GM18517 (cell line): ENCODE results near the gene TPSG1.
"Not testable (repeated sequence)": the region's sequence is repeated elsewhere in the genome, so short reads cannot be mapped to it uniquely, and the experiment has no call there.

Experiments used
- ATAC-seq: cut with Tn5 transposase; IDR thresholded peaks from one replicate; pipeline ENCODE4 v1.9.1; 2021; ENCODE audit warnings: mild to moderate bottlenecking, moderate library complexity; ENCODE audit not compliant: unreplicated experiment

TPSG1 gene

DNA sequence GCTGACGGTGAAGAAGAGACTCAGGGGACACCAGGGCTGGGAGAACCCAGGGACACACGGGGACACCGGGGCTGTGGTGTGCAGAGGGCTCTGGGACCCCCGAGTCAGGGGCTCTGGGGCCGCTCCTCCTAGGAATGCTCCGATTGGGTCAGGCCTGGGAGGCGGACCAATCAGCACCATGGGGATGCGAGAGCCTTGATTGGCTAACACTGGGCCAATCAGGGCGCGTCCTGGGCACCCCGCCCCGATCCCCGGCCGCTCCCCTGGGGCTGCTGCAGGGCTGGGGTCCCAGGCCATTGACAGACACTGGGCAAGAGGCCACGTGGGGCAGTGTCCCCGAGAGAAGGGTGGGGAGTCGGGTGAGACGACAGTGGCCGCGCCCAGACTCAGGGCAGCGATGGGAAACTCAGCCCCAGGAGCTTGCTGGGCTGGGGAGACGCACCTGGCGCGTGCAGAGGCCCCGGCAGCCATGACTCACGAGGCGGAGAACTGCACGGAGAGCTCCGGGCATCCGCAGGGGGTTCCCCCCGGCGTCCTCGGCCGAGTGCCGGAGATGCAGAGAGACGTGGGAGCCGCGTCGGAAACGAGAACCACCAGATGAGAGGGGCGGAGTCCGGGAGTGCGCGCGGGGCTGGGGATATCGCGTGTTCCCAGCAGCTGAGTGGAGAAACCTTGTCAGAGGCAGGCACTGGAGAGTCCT is 7.1 kb upstream of the TPSG1 start:
- not testable (repeated sequence) for ATAC-seq

DNA sequence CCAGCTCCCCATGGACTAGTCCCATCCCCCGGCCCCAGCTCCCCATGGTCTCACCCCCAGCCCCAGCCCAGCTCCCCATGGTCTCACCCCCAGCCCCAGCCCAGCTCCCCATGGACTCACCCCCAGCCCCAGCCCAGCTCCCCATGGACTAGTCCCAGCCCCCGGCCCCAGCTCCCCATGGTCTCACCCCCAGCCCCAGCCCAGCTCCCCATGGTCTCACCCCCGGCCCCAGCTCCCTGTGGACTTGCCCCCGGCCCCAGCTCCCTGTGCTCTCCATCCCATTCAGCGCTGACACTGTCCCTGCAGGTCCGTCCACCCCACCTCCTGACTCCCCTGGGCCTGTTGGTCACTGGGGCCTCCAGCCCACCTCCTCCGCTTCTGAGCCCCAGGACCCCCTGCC is 6.2 kb upstream of the TPSG1 start:
- not testable (repeated sequence) for ATAC-seq

- ATAC-seq = not testable (repeated sequence)
These were observed 5.6 kb upstream of the TPSG1 start for GRCh38 chr16:1230471-1231212.

DNA sequence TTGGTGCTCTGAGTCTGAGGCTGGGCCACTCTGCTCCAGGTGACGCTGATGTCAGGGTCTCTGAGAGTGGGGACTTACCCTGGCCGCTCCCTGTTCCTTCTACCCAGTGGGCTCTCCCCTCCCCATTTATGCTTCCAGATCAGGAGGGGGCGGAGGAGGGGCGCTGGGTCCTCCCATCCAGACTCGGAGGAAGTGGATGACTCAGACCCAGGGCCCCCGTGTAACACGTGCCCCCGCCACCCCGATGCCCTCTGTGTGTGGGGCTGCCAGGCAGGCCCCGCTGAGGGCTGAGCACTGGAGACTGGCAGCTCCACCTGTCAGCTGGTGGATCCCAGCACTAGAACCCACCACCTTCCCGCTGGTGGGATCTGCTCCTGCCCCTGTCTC is 5.0 kb upstream of the TPSG1 start, which contains the start of gene TPSB2:
TSS of gene TPSB2 (minus strand) at position 101 of the 387 bp plus-strand sequence. CDS start 233 bp downstream, outside the sequence.
- not testable (repeated sequence) for ATAC-seq

GRCh38 chr16:1229476-1229875 is 4.4 kb upstream of the TPSG1 start:
- not testable (repeated sequence) for ATAC-seq

GRCh38 chr16:1228227-1228626 is 3.2 kb upstream of the TPSG1 start:
- not testable (repeated sequence) for ATAC-seq

DNA sequence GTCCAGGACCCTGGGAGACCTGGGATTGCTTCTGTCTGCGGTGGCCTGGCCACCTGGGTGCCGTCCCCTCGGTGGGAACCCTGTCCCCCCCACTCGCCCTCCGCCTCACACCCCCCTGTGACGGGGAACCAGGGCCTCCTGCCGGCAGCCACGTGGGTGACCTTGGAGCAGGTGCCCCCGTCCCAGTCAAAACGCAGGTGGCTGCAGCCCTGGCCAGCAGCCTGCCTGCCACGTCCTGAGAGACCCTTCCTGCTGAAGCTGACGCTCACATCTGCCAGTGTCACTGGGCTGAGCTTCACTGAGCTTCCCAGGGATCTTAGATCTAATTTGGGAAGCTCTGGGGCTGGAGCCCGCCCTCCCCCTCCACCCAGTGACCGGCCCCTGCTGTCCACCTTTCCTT is 1.6 kb upstream of the TPSG1 start:
- not testable (repeated sequence) for ATAC-seq

- ATAC-seq = not testable (repeated sequence)
These were observed 752 bp upstream of the TPSG1 start for GRCh38 chr16:1225728-1226311.

DNA sequence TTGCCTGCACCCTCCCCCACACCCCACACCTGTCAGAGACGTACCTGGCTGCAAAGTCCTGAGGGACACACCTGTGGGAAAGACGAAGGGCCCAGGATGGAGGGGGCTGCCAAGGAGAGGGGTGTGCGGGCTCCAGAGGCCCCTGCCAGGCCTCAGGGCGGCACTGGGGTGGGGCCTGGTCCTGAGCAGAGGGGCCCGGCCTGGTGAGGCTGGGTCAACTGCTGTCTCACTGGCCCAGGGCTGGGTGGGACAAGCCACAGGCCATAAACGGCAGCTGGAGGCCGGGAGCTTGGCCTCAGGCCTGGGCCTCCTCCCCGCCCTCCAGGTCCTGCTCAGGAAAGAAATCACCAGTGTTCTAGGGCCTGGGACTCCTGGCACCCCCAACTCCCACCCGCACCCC is 510 bp downstream of the TPSG1 start:
- no peak for ATAC-seq

DNA sequence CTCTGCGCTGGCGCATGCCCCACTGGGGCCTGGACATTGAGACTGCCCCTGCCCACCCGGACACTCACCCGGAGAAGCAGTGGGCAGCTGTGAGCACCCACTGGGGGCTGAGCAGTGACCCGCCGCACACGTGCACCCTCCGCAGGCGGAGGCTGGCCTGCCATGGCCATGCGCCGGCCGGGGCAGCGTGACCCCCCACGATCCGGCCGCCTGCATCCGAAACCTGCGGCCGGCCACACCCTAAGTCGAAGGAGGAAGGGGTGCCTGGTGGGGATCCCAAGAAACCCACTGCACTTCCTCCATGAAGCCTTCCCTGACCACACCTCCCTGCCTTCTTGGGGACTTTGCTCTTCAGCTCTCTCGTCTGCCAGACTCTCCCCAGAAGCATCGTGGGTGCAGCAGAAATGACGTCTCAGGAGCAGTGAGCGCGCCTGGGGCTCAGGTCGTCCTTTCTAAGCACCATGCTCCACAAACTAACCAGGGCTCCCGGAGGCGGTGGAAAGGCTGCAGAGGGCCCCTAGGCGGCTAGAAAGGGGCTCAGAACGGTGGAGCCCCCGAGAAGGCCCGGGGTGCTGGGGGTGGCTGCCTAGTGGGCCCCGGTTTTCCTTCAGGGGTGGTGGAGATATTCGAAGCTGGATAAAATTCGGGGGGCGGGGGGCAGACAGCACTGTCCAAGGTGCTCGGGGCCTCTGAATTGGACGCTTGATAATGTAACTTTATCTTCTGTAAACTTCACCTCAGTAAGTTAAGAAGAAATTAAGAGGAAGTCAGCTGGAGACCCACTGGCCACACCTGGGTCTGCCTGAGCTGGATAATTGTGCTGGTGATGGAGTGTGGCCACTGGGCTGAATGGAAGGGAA is 1.5 kb downstream of the TPSG1 start:
- no peak for ATAC-seq

- no peak for ATAC-seq
These were observed 2.3 kb downstream of the TPSG1 start for GRCh38 chr16:1222553-1223354.

DNA sequence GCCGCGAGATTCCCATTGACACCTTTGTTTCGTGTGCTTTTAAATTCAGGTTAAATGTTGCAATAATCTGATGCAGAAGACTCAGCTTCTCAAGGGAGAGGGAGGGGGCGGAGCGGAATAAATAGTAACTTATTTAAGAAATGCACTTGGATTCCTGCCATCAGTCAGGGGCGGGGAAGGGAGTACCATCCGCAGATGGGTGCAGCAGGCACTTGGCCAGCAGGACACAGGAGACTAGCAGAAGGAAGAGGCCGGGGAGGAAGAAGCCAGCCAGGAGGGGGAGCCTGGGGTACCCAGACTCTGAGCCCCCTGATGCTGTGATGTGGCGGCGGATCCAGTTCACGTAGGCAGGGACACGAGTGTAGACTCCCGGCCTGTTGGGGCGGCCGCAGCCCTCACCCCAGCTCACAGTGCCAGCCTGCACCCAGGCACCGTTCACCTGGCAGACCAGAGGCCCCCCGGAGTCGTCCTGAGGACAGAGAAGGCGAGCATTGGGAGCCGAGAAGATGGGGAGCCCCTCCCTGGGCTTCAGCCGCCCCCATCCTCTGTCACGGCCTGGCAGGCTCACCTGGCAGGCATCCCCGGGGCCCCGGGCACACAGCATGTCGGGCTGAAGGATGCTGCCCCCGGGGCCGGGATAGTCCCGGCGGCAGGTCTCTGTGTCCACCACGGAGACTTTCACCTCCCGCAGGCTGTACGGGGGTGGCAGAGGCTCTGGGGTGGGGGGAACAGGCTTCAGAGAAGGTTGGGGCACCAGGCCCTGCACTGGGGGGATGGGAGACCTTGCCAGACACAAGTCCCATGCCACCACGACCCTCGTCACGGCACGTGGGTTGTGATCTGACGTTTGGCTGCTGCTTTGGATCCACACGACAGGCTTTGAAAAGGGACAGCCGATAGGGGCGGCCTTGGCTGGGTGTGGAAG is 3.2 kb downstream of the TPSG1 start:
- no peak for ATAC-seq

DNA sequence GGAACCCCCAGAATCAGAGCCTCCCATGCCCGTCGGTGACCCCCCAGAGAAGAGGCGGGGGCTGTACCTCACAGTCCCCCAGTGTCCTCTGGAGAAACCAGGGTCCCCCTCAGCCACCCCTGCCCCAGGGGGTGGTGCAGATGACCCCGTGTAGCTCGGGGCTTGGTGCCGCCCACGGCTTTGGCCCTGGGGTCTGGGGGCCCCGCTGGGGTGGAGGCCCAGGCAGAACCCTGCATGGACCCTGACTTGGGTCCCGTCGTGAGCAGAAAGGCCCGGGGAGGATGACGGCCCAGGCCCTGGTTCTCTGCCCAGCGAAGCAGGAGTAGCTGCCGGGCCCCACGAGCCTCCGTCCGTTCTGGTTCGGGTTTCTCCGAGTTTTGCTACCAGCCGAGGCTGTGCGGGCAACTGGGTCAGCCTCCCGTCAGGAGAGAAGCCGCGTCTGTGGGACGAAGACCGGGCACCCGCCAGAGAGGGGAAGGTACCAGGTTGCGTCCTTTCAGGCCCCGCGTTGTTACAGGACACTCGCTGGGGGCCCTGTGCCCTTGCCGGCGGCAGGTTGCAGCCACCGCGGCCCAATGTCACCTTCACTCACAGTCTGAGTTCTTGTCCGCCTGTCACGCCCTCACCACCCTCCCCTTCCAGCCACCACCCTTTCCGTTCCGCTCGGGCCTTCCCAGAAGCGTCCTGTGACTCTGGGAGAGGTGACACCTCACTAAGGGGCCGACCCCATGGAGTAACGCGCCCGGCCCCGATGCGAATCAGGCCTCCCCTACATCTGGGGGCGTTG is 4.0 kb downstream of the TPSG1 start:
- no peak for ATAC-seq

- ATAC-seq = no peak
These were observed 4.9 kb downstream of the TPSG1 start for GRCh38 chr16:1220098-1220728.

DNA sequence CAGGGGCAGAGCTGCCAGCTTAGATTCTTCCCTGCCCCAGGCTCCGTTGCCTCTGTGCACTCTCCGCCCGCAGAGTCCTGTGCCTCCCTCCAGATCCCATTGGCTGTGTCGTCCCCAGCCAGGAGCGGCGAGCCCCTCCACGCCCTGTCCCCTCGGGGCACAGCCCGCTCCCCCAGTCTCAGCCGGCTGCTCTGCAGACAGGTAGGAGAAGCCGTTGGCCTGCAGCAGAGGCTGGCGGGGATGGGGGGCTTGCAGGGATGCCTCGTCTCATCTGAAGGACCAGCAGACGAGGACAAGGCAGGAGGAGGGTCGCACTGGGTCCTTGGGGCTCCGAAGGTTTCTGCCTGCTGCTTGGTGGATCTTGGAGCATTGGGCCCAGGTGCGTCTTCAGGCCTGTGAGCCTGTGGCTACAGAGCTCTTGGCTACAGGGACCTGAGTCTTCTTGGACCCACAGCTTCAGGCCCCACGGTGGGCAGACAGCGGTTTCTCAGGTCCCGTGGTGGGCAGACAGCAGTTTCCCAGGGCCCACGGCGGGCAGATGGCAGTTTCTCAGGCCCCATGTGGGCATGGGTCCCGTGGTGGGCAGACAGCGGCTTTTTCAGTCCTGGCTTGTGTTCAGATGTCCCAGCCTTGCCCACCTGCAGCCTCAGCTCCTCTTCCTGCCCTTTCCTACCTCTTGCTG is 6.0 kb downstream of the TPSG1 start:
- ATAC-seq = no peak

DNA sequence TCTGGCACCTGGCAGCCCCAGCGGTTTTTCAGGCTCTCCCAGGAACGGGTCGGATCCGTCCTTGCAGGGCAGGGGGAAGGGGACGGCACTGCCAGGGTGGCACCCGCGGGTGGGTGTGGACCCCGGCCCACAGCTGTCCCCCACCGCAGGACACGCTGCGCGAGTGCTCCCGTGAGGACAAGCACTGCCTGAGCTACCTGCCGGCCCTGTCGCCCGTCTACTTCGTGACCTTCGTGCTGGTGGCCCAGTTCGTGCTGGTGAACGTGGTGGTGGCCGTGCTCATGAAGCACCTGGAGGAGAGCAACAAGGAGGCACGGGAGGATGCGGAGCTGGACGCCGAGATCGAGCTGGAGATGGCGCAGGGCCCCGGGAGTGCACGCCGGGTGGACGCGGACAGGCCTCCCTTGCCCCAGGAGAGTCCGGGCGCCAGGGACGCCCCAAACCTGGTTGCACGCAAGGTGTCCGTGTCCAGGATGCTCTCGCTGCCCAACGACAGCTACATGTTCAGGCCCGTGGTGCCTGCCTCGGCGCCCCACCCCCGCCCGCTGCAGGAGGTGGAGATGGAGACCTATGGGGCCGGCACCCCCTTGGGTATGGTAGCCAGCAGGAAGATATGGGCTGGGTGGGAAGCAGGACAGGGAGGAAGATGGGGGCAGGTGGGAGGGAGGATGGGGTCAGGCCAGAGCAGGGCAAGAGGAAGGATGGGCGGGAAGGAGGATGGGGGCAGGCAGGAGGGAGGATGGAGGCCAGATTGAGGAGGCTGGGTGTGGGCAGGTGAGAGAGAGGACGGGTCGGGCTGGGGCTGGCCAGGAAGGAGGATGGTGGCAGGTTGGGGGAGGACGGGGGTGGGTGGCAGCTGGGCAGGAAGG is 6.8 kb downstream of the TPSG1 start:
- ATAC-seq = no peak
